Stromal cell of bone marrow (primary cell): Measurements from ENCODE around the gene HIC1.

Experiments used
- DNase-seq: peaks from one replicate; pipeline ENCODE4 v3.0.0-alpha.2; 2012; ENCODE audit warnings: low read depth

Gene HIC1

GRCh38 chr17:2025622-2026309 lies 29.1 kb upstream of the HIC1 start:
- no peak for DNase-seq

- DNase-seq: no peak
These were observed 27.2 kb upstream of the HIC1 start for GRCh38 chr17:2027528-2028233.

GRCh38 chr17:2028234-2028614 lies 26.7 kb upstream of the HIC1 start:
- no peak for DNase-seq

- DNase-seq: no peak
These were observed 26.2 kb upstream of the HIC1 start for GRCh38 chr17:2028737-2029136.

- DNase-seq: peak; percentile 82
These were observed 24.8 kb upstream of the HIC1 start, which contains the start of gene DPH1 for GRCh38 chr17:2029911-2030778. Gene DPH1 (plus strand): TSS chr17:2030153. CDS start chr17:2030170, 17 bp downstream.

GRCh38 chr17:2030779-2031163 lies 24.1 kb upstream of the HIC1 start:
- DNase-seq: peak; percentile 82

- DNase-seq: no peak
These were observed 21.8 kb upstream of the HIC1 start for GRCh38 chr17:2033153-2033552.

GRCh38 chr17:2034157-2034556 lies 20.7 kb upstream of the HIC1 start:
- no peak for DNase-seq

- DNase-seq: no peak
These were observed 19.9 kb upstream of the HIC1 start for GRCh38 chr17:2034806-2035540.

GRCh38 chr17:2035541-2036488 lies 19.1 kb upstream of the HIC1 start:
- no peak for DNase-seq

- DNase-seq: no peak
These were observed 17.7 kb upstream of the HIC1 start for GRCh38 chr17:2037155-2037554.

GRCh38 chr17:2040219-2040827 lies 14.6 kb upstream of the HIC1 start:
- DNase-seq: no peak

GRCh38 chr17:2040942-2041560 lies 13.9 kb upstream of the HIC1 start:
- no peak for DNase-seq

- peak; percentile 84 for DNase-seq
These were observed 13.1 kb upstream of the HIC1 start, which contains the start of gene OVCA2 for GRCh38 chr17:2041561-2042389. Gene OVCA2 (plus strand): TSS chr17:2042022. CDS start chr17:2042048, 26 bp downstream.

GRCh38 chr17:2042390-2042847 lies 12.5 kb upstream of the HIC1 start:
- no peak for DNase-seq

- DNase-seq: no peak
These were observed 12.0 kb upstream of the HIC1 start for GRCh38 chr17:2042933-2043332.

GRCh38 chr17:2043785-2044184 lies 11.1 kb upstream of the HIC1 start:
- DNase-seq: no peak

GRCh38 chr17:2044263-2044894 lies 10.5 kb upstream of the HIC1 start:
- DNase-seq: no peak
